ENCODE data around the gene CA10.

- no peak for TF ChIP-seq POLR2A (IDR thresholded peaks at IDR 0.05; ENCODE audit: low read depth, low read length)
- no peak for TF ChIP-seq POLR2AphosphoS5 (IDR thresholded peaks at IDR 0.05; ENCODE audit: low read depth, low read length)
- TF ChIP-seq TAF1 (IDR thresholded peaks at IDR 0.05; ENCODE audit: borderline replicate concordance, low read depth, low read length) = no peak
Observed at GRCh38 chr17:51813784-51814174, 344.7 kb downstream of the CA10 start.
